ENCODE data around the gene MARS1. TPM values are rescaled to one million over a fixed set of nuclear protein-coding genes. Genes with fewer than 3 reads are reported as not detected.

The MARS1 gene
- polyA plus RNA-seq, 2 donors, result 74.4 to 106 TPM

DNA sequence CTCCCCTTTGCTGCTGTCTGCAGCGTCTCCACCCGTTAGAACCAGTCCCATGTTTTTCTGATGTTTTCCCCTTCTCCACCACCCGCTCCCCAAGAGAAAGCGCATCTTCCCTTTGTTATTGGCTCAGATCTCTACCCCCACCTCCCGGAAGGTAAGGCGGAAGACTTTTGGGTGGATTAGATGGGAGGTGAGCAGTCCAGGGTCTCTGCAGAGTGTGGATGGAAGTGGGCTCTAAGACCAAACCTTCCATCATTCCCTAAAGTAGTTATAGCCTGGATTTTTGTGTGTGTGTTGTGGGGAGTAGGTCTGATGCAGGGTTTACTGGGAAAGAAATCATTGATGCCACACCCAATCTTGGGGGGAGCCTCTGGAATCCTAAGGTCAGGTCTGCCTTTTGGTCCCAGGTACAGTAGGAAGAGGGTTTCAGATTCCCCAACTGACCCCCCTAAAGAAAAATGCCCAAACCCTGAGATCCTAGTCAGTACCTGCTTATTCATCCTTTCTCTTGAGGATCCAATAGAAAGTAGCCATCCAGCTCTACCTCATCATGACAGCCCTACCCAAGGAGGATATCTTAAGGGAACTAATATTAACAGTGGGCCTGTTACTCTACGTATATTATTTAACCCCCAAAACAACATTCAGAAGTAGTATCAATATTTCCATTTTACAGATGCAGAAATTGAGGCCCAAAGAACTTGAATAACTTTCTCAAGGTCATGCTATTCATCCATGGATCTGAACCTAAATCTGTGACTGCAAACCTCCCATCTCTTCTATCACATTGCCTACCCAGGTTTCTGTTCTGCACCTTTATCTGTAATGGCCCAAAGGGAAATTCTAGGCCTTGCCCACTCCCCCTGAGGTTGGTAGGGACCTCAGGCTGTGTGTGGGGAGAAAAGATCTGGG, 63.0 kb downstream of the MARS1 start:
- Histone ChIP-seq H3K9me3 (ENCODE audit: control insufficient read depth in 2 of 2, insufficient read depth in 1 of 2, low read depth in 1 of 2, low read length in 1 of 2) (no peaks in the 10 kb centered on the region), H3K27me3 (ENCODE audit: control insufficient read depth in 1 of 2, insufficient read depth in 2 of 2, low read length in 2 of 2) (no peaks in the 10 kb centered on the region), H3K4me3 (ENCODE audit: low read depth in 1 of 2, low read length in 2 of 2) (no peak overlapping the region), H3K36me3 (ENCODE audit: control insufficient read depth in 2 of 2, insufficient read depth in 2 of 2, low read length in 1 of 2) (no peaks in the 10 kb centered on the region), H3K4me1 (ENCODE audit: control insufficient read depth in 2 of 2, insufficient read depth in 2 of 2, low read length in 1 of 2) (peaks cover 4 to 5% of the 10 kb centered on the region in 2 donors), H3K27ac (ENCODE audit: low read depth in 2 of 2, low read length in 1 of 2) (no peak overlapping the region)
- WGBS, 2 donors, result 62 to 63% methylated on average over 7 of the region's 7 CpGs

DNA sequence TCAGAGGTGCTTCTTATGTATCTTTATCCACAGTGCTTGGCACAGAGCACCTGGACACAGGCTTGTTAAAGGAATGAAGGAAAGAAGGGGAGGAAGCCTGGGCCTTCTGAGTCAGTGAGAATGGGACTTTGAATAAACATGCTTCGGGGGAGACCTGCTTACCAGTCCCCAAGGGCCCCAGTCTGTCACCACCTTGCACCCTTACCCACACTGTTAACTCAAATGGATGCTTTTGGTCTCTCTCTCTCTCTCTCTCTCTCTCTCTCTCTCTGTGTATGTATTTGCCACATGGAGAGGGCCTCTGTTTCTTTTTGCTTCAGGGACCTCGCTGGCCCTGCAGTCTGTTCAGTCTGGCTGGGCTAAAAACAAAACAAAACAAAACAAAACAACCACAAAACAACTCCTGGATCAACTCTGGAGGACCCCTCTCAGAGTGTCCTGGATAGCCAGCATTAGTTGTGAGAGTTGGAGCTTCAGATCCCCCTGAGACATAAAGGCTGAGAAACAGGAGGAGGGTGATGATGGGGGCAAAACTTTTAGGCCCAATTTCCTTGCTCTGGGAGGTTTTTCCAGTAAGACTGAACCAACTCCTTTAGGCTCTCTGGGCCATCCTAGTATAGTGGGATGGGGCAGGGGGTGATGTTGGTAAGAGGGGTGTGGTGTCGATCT, 63.9 kb downstream of the MARS1 start:
- Histone ChIP-seq H3K9me3 (ENCODE audit: control insufficient read depth in 2 of 2, insufficient read depth in 1 of 2, low read depth in 1 of 2, low read length in 1 of 2) (no peaks in the 10 kb centered on the region), H3K27me3 (ENCODE audit: control insufficient read depth in 1 of 2, insufficient read depth in 2 of 2, low read length in 2 of 2) (no peaks in the 10 kb centered on the region), H3K4me1 (ENCODE audit: control insufficient read depth in 2 of 2, insufficient read depth in 2 of 2, low read length in 1 of 2) (peaks cover 2 to 4% of the 10 kb centered on the region in 2 donors), H3K27ac (ENCODE audit: low read depth in 2 of 2, low read length in 1 of 2) (no peak overlapping the region), H3K4me3 (ENCODE audit: low read depth in 1 of 2, low read length in 2 of 2) (no peak overlapping the region), H3K36me3 (ENCODE audit: control insufficient read depth in 2 of 2, insufficient read depth in 2 of 2, low read length in 1 of 2) (no peaks in the 10 kb centered on the region)
- 77 to 87% methylated on average over 3 of the region's 3 CpGs for WGBS, 2 donors

DNA sequence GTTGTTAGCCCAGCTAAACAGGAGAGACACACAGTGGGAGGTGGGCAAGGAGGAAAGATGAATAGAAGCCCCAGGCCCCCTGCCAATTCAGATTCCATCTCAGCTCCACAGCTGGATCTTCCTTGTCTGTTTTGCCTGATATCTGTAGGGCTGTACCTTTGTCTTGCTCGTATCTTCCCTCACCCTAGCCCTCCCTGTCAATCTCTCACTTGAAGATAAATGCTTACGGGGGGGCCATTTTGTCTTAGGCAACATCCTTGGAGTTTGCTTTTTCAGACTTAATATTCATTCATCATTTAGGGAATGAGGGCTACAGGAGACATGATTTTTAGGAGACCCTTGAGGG, 64.4 kb downstream of the MARS1 start:
- Histone ChIP-seq H3K4me3 (ENCODE audit: low read depth in 1 of 2, low read length in 2 of 2) (no peak overlapping the region), H3K27me3 (ENCODE audit: control insufficient read depth in 1 of 2, insufficient read depth in 2 of 2, low read length in 2 of 2) (no peaks in the 10 kb centered on the region), H3K4me1 (ENCODE audit: control insufficient read depth in 2 of 2, insufficient read depth in 2 of 2, low read length in 1 of 2) (peaks cover 2 to 4% of the 10 kb centered on the region in 2 donors), H3K36me3 (ENCODE audit: control insufficient read depth in 2 of 2, insufficient read depth in 2 of 2, low read length in 1 of 2) (no peaks in the 10 kb centered on the region), H3K9me3 (ENCODE audit: control insufficient read depth in 2 of 2, insufficient read depth in 1 of 2, low read depth in 1 of 2, low read length in 1 of 2) (no peaks in the 10 kb centered on the region), H3K27ac (ENCODE audit: low read depth in 2 of 2, low read length in 1 of 2) (no peak overlapping the region)
- 79 to 82% methylated on average over 2 of the region's 2 CpGs for WGBS, 2 donors

DNA sequence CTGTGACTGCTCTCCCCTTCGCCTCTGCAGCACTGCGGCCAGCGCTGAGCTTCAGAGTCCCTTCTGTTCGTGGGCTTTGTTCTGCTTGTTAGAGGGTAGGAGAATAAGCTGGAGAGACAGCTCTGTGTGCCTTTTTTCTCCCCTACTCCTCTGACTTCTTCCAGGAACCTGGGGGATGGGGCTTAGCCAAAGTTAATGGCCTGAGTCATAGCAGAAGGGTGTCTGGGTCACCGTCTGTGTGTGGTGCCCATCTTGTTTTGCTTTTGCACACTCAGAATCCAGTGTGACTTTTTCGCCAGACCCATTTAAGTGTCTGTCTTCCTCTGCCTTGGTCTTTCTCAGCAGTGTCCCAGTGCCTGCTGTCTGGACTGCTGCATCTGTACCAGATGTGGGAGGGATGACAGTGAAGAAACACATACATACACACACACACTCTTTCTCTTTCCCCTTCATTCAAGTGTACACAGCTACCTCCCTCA, 65.0 kb downstream of the MARS1 start:
- Histone ChIP-seq H3K4me1 (ENCODE audit: control insufficient read depth in 2 of 2, insufficient read depth in 2 of 2, low read length in 1 of 2) (peaks cover 2 to 4% of the 10 kb centered on the region in 2 donors), H3K9me3 (ENCODE audit: control insufficient read depth in 2 of 2, insufficient read depth in 1 of 2, low read depth in 1 of 2, low read length in 1 of 2) (no peaks in the 10 kb centered on the region), H3K36me3 (ENCODE audit: control insufficient read depth in 2 of 2, insufficient read depth in 2 of 2, low read length in 1 of 2) (no peaks in the 10 kb centered on the region), H3K4me3 (ENCODE audit: low read depth in 1 of 2, low read length in 2 of 2) (no peak overlapping the region), H3K27ac (ENCODE audit: low read depth in 2 of 2, low read length in 1 of 2) (no peak overlapping the region), H3K27me3 (ENCODE audit: control insufficient read depth in 1 of 2, insufficient read depth in 2 of 2, low read length in 2 of 2) (no peaks in the 10 kb centered on the region)
- whole genome bisulfite sequencing, 2 donors, result 70 to 73% methylated on average over 6 of the region's 6 CpGs

DNA sequence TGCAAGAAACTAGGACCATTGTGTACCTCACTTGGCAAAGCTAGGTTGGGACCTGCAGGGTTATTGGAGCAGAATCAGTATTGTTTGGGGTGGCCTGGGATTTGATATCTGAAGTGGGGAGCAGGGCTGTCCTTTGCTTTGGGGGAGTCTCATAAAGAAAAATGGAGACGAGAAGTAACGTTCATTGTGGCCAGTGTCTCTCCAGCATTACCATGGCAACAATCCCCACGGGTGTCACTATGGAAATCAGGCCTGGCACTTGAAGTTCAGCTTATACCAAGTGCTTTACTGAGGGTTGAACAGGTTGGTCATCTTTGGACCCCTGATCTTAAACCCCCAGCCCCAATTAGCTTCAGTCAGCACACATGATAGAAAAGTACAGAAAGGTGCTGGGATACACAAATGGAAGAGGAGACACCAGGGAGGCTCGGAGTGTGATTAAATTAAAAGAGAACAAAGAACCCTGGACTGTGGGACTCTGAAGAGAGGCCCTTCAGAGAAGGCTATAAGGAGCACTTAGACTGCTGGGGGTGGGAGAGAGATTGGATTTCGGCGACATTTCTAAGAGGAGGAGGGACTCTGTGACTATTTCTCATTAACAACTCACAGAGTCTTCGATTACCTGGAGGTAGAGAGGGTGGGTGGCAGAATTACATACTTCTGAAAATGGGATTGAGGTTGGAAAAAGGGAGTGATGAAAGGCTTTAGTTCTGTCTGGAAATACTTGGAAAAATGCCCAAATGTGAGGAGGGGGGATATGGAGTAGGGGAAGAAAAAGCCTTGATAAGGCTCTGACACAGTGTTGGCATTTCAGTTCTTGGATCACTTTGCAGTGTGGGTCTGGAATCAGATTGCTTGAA, 65.7 kb downstream of the MARS1 start:
- no peaks in the 10 kb centered on the region for H3K27me3 ChIP-seq (ENCODE audit: control insufficient read depth in 1 of 2, insufficient read depth in 2 of 2, low read length in 2 of 2)
- no peaks in the 10 kb centered on the region for H3K36me3 ChIP-seq (ENCODE audit: control insufficient read depth in 2 of 2, insufficient read depth in 2 of 2, low read length in 1 of 2)
- no peak overlapping the region for H3K27ac ChIP-seq (ENCODE audit: low read depth in 2 of 2, low read length in 1 of 2)
- 77 to 78% methylated on average over 7 of the region's 7 CpGs for WGBS, 2 donors
- H3K4me3 ChIP-seq (ENCODE audit: low read depth in 1 of 2, low read length in 2 of 2), result no peak overlapping the region
- peaks cover 2 to 4% of the 10 kb centered on the region in 2 donors for H3K4me1 ChIP-seq (ENCODE audit: control insufficient read depth in 2 of 2, insufficient read depth in 2 of 2, low read length in 1 of 2)
- H3K9me3 ChIP-seq (ENCODE audit: control insufficient read depth in 2 of 2, insufficient read depth in 1 of 2, low read depth in 1 of 2, low read length in 1 of 2), result no peaks in the 10 kb centered on the region

DNA sequence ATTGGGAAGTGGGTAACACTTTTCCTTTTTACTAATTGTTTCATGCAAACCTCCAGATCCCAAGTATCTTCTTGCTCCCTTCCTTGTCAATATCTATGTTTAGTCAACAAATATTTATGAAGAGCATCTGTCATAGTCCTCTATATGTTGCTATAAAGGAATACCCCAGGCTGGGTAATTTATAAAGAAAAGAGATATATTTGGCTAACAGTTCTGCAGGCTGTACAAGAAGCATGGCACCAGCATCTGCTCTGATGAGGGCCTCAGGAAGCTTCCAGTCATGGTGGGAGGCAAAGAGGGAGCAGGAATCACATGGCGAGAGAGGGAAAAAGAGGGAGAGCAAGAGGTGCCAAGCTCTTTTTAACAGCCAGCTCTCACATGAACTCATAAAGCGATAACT, 66.6 kb downstream of the MARS1 start:
- H3K36me3 ChIP-seq (ENCODE audit: control insufficient read depth in 2 of 2, insufficient read depth in 2 of 2, low read length in 1 of 2), result no peaks in the 10 kb centered on the region
- peaks cover 2% of the 10 kb centered on the region in 2 donors for H3K4me1 ChIP-seq (ENCODE audit: control insufficient read depth in 2 of 2, insufficient read depth in 2 of 2, low read length in 1 of 2)
- no peak overlapping the region for H3K4me3 ChIP-seq (ENCODE audit: low read depth in 1 of 2, low read length in 2 of 2)
- no peaks in the 10 kb centered on the region for H3K27me3 ChIP-seq (ENCODE audit: control insufficient read depth in 1 of 2, insufficient read depth in 2 of 2, low read length in 2 of 2)
- 96 to 97% methylated on average over 2 of the region's 2 CpGs for WGBS, 2 donors
- H3K27ac ChIP-seq (ENCODE audit: low read depth in 2 of 2, low read length in 1 of 2), result no peak overlapping the region
- no peaks in the 10 kb centered on the region for H3K9me3 ChIP-seq (ENCODE audit: control insufficient read depth in 2 of 2, insufficient read depth in 1 of 2, low read depth in 1 of 2, low read length in 1 of 2)

DNA sequence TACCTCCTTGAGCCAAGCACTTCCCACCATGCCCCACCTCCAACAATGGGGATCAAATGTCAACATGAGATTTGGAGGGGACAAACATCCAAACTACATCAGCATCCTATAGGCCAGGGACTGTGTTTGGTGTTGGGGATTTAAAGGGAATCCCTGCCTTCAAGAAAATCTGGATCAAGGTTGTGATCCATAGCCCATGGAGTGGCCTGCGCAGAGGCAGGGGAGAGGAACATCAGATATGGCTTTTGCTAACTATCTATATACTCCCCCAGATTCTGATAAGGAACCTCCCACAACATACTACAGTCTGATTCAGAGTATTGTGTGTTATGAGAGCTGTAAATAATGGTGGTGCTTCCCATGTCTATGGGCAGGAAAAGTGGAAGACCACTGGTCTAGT, 67.0 kb downstream of the MARS1 start:
- no peaks in the 10 kb centered on the region for H3K36me3 ChIP-seq (ENCODE audit: control insufficient read depth in 2 of 2, insufficient read depth in 2 of 2, low read length in 1 of 2)
- WGBS, 2 donors, result 93 to 100% methylated on average over 1 of the region's 1 CpG
- H3K27me3 ChIP-seq (ENCODE audit: control insufficient read depth in 1 of 2, insufficient read depth in 2 of 2, low read length in 2 of 2), result no peaks in the 10 kb centered on the region
- H3K27ac ChIP-seq (ENCODE audit: low read depth in 2 of 2, low read length in 1 of 2), result no peak overlapping the region
- no peaks in the 10 kb centered on the region for H3K9me3 ChIP-seq (ENCODE audit: control insufficient read depth in 2 of 2, insufficient read depth in 1 of 2, low read depth in 1 of 2, low read length in 1 of 2)
- H3K4me3 ChIP-seq (ENCODE audit: low read depth in 1 of 2, low read length in 2 of 2), result no peak overlapping the region
- H3K4me1 ChIP-seq (ENCODE audit: control insufficient read depth in 2 of 2, insufficient read depth in 2 of 2, low read length in 1 of 2), result peaks cover 0 to 2% of the 10 kb centered on the region in 2 donors

DNA sequence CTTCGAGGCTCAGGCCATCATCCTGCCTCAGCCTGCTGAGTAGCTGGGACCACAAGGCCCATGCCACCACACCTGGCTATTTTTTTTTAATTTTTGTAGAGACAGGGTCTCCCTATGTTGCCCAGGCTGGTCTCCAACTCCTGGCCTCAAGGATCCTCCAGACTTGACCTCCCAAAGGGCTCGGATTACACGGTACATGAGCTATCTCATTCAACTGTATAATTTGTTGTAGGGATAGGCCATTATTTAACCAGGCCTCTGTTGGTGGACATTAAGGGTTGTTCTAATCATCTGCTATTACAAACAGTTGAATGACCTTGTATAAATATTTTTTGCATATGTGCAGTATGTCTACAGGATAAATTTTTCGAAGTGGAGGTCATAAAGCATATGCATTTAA, 71.0 kb downstream of the MARS1 start:
- Histone ChIP-seq H3K9me3 (ENCODE audit: control insufficient read depth in 2 of 2, insufficient read depth in 1 of 2, low read depth in 1 of 2, low read length in 1 of 2) (no peaks in the 10 kb centered on the region), H3K36me3 (ENCODE audit: control insufficient read depth in 2 of 2, insufficient read depth in 2 of 2, low read length in 1 of 2) (no peaks in the 10 kb centered on the region), H3K27ac (ENCODE audit: low read depth in 2 of 2, low read length in 1 of 2) (no peak overlapping the region), H3K4me3 (ENCODE audit: low read depth in 1 of 2, low read length in 2 of 2) (no peak overlapping the region), H3K27me3 (ENCODE audit: control insufficient read depth in 1 of 2, insufficient read depth in 2 of 2, low read length in 2 of 2) (no peaks in the 10 kb centered on the region), H3K4me1 (ENCODE audit: control insufficient read depth in 2 of 2, insufficient read depth in 2 of 2, low read length in 1 of 2) (no peaks in the 10 kb centered on the region)
- 86% methylated on average over 4 of the region's 4 CpGs for WGBS, 2 donors

DNA sequence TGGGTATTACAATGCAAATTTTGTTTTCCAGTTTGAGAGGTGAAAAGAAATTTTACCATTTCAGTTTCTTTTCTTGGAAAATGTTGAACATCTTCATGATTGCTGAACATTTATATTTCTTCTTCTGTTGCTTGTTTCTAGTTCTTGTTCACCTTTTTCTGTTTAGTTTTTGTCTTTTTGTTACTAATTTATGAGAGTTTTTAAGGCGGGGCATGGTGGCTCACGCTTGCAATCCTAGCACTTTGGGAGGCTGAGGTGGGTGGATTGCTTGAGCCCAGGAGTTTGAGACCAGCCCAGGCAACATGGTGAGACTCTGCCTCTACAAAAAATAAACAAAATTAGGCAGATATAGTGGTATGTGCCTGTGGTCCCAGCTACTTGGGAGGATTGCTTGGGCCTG, 72.6 kb downstream of the MARS1 start:
- Histone ChIP-seq H3K4me3 (ENCODE audit: low read depth in 1 of 2, low read length in 2 of 2) (no peak overlapping the region), H3K36me3 (ENCODE audit: control insufficient read depth in 2 of 2, insufficient read depth in 2 of 2, low read length in 1 of 2) (no peaks in the 10 kb centered on the region), H3K9me3 (ENCODE audit: control insufficient read depth in 2 of 2, insufficient read depth in 1 of 2, low read depth in 1 of 2, low read length in 1 of 2) (no peaks in the 10 kb centered on the region), H3K27ac (ENCODE audit: low read depth in 2 of 2, low read length in 1 of 2) (no peak overlapping the region), H3K4me1 (ENCODE audit: control insufficient read depth in 2 of 2, insufficient read depth in 2 of 2, low read length in 1 of 2) (no peaks in the 10 kb centered on the region), H3K27me3 (ENCODE audit: control insufficient read depth in 1 of 2, insufficient read depth in 2 of 2, low read length in 2 of 2) (no peaks in the 10 kb centered on the region)
- 87 to 93% methylated on average over 2 of the region's 2 CpGs for WGBS, 2 donors

All from esophagus (tissue), 2 donors.